Measurements from ENCODE around the gene NTRK1.

The NTRK1 gene

GRCh38 chr1:156862584-156862983 is 1.9 kb downstream of the NTRK1 start:
- POLR2A ChIA-PET: interaction anchor here (1.6 to 1.7 kb wide), 2 partner anchors 134 to 201 kb away, joined by 5 to 6 read pairs; partner anchors contain the start of genes ISG20L2 and METTL25B
- DNase-seq (ENCODE audit: extremely low spot score): no peak
- TF ChIP-seq ZNF384 (IDR thresholded peaks at IDR 0.05): no peak
- no peak for TF ChIP-seq FOXK2 (IDR thresholded peaks at IDR 0.05)
- no peak for TF ChIP-seq L3MBTL2 (conservative IDR thresholded peaks at IDR 0.05)
- TF ChIP-seq FOXM1 (IDR thresholded peaks at IDR 0.05; ENCODE audit: borderline replicate concordance): no peak
- no peak for TF ChIP-seq ARNT (IDR thresholded peaks at IDR 0.05)
- no peak for TF ChIP-seq ELF4 (IDR thresholded peaks at IDR 0.05)
- TF ChIP-seq SUZ12 (IDR thresholded peaks at IDR 0.05): no peak
- TF ChIP-seq NFRKB (IDR thresholded peaks at IDR 0.05): no peak
- TF ChIP-seq HDGF (IDR thresholded peaks at IDR 0.05; ENCODE audit: borderline replicate concordance): no peak
- no peak for TF ChIP-seq LEF1 (IDR thresholded peaks at IDR 0.05; ENCODE audit: borderline replicate concordance)
- no peak for TF ChIP-seq PKNOX1 (IDR thresholded peaks at IDR 0.05)
- no peak for TF ChIP-seq BHLHE40 (IDR thresholded peaks at IDR 0.05; ENCODE audit: borderline replicate concordance)
- no peak for TF ChIP-seq FOXA1 (IDR thresholded peaks at IDR 0.05)
- no peak for TF ChIP-seq CTBP1 (IDR thresholded peaks at IDR 0.05; ENCODE audit: borderline replicate concordance)
- CTCF ChIA-PET: interaction anchor here (0.8 to 4.4 kb wide), 5 partner anchors 15 to 135 kb away, joined by 3 to 62 read pairs (median 5); partner anchors contain the start of genes ISG20L2, METTL25B and MRPL24

- CTCF ChIA-PET: interaction anchor here (0.8 to 4.4 kb wide), 4 partner anchors 25 to 136 kb away, joined by 3 to 62 read pairs (median 33); partner anchors contain the start of genes ISG20L2, METTL25B and MRPL24
- POLR2A ChIA-PET: interaction anchor here (1.6 kb wide), 1 partner anchor 135 kb away, joined by 6 read pairs; the partner anchor contains the start of genes ISG20L2 and METTL25B
- no peak for DNase-seq (ENCODE audit: extremely low spot score)
- TF ChIP-seq NFRKB (IDR thresholded peaks at IDR 0.05) (no peak), TARDBP (IDR thresholded peaks at IDR 0.05) (no peak), SUZ12 (IDR thresholded peaks at IDR 0.05) (no peak), SP1 (IDR thresholded peaks at IDR 0.05) (no peak), PKNOX1 (IDR thresholded peaks at IDR 0.05) (no peak), ZNF384 (IDR thresholded peaks at IDR 0.05) (no peak), ELF4 (IDR thresholded peaks at IDR 0.05) (no peak), ARNT (IDR thresholded peaks at IDR 0.05) (no peak), HDGF (IDR thresholded peaks at IDR 0.05; ENCODE audit: borderline replicate concordance) (no peak), FOXA1 (IDR thresholded peaks at IDR 0.05) (no peak), BHLHE40 (IDR thresholded peaks at IDR 0.05; ENCODE audit: borderline replicate concordance) (no peak), FOXK2 (IDR thresholded peaks at IDR 0.05) (no peak)
These were observed 2.4 kb downstream of the NTRK1 start for GRCh38 chr1:156862997-156863599.

GRCh38 chr1:156863631-156864030 is 3.0 kb downstream of the NTRK1 start:
- DNase-seq (ENCODE audit: extremely low spot score): no peak
- no peak for TF ChIP-seq HDGF (IDR thresholded peaks at IDR 0.05; ENCODE audit: borderline replicate concordance)
- POLR2A ChIA-PET: no interaction called here
- CTCF ChIA-PET: no interaction called here

GRCh38 chr1:156864796-156865195 is 4.1 kb downstream of the NTRK1 start:
- DNase-seq (ENCODE audit: extremely low spot score): no peak
- POLR2A ChIA-PET: interaction anchor here (0.8 kb wide), 1 partner anchor 51 kb away, joined by 3 read pairs; no protein-coding TSS in a partner anchor
- TF ChIP-seq ELF4 (IDR thresholded peaks at IDR 0.05) (no peak), FOXK2 (IDR thresholded peaks at IDR 0.05) (no peak), FOXA1 (IDR thresholded peaks at IDR 0.05) (no peak), ARNT (IDR thresholded peaks at IDR 0.05) (no peak), CTBP1 (IDR thresholded peaks at IDR 0.05; ENCODE audit: borderline replicate concordance) (no peak), SUZ12 (IDR thresholded peaks at IDR 0.05) (no peak), FOXM1 (IDR thresholded peaks at IDR 0.05; ENCODE audit: borderline replicate concordance) (no peak), PKNOX1 (IDR thresholded peaks at IDR 0.05) (no peak), ZNF384 (IDR thresholded peaks at IDR 0.05) (no peak), LEF1 (IDR thresholded peaks at IDR 0.05; ENCODE audit: borderline replicate concordance) (no peak)
- CTCF ChIA-PET: no interaction called here

GRCh38 chr1:156865258-156865657 is 4.6 kb downstream of the NTRK1 start:
- POLR2A ChIA-PET: no interaction called here
- TF ChIP-seq LEF1 (IDR thresholded peaks at IDR 0.05; ENCODE audit: borderline replicate concordance) (no peak), FOXM1 (IDR thresholded peaks at IDR 0.05; ENCODE audit: borderline replicate concordance) (no peak), HDGF (IDR thresholded peaks at IDR 0.05; ENCODE audit: borderline replicate concordance) (no peak), ZNF384 (IDR thresholded peaks at IDR 0.05) (no peak), TARDBP (IDR thresholded peaks at IDR 0.05) (no peak), BHLHE40 (IDR thresholded peaks at IDR 0.05; ENCODE audit: borderline replicate concordance) (no peak), L3MBTL2 (conservative IDR thresholded peaks at IDR 0.05) (no peak), FOXA1 (IDR thresholded peaks at IDR 0.05) (no peak), NFRKB (IDR thresholded peaks at IDR 0.05) (no peak), FOXK2 (IDR thresholded peaks at IDR 0.05) (no peak), ELF4 (IDR thresholded peaks at IDR 0.05) (no peak), CTBP1 (IDR thresholded peaks at IDR 0.05; ENCODE audit: borderline replicate concordance) (no peak), SUZ12 (IDR thresholded peaks at IDR 0.05) (no peak), ARNT (IDR thresholded peaks at IDR 0.05) (no peak), PKNOX1 (IDR thresholded peaks at IDR 0.05) (no peak)
- DNase-seq (ENCODE audit: extremely low spot score): no peak
- CTCF ChIA-PET: no interaction called here
